ENCODE results near the gene PRR3. TPM values are rescaled to one million over a fixed set of nuclear protein-coding genes. Genes with fewer than 3 reads are reported as not detected.
A peak's percentile ranks its signal among the peaks of the same experiment; 100 is the strongest.

The PRR3 gene
- total and polyA plus RNA-seq, 9 of the 15 experiments (the other 6 are each of a cell fraction or from before 2014, with no cell fraction given) = 23.5 to 59.6 (median 28.8) TPM

GRCh38 chr6:30571075-30571761 lies 14.1 kb downstream of the PRR3 start, which contains the start of gene ABCF1:
TSS of gene ABCF1 (plus strand) at chr6:30571442. CDS start at chr6:30571488, 46 bp downstream.
- Histone ChIP-seq H3K4me1 (replicated peaks in 1 of 2; ENCODE audit: control insufficient read depth in 2 of 2, insufficient read depth in 2 of 2, low read length in 2 of 2) (peaks cover 24 to 35% of the 10 kb centered on the region in 2 experiments; a peak in 4 of 5 replicates), H2AFZ (ENCODE audit: low read depth, low read length) (peak within 1 kb of the TSS; percentile 97), H3K79me2 (ENCODE audit: control insufficient read depth, insufficient read depth, low read length) (peaks cover 66% of the 10 kb centered on the region), H4K20me1 (replicated peaks; ENCODE audit: control insufficient read depth, insufficient read depth, low read length) (peaks cover 12% of the 10 kb centered on the region; the same call in 1 of the 2 replicates), H3K9me3 (replicated peaks; ENCODE audit: control insufficient read depth, insufficient read depth, low read depth, low read length) (no peaks in the 10 kb centered on the region), H3K27ac (ENCODE audit: extremely low read depth, low read depth, low read length) (peak within 1 kb of the TSS; percentile 92), H3K36me3 (ENCODE audit: control insufficient read depth, insufficient read depth, low read length) (peaks cover 48% of the 10 kb centered on the region), H3K9ac (ENCODE audit: insufficient read depth in 1 of 2, low read depth in 2 of 2, low read length in 2 of 2) (peak within 1 kb of the TSS; percentile 84 to 95), H3K9me1 (ENCODE audit: control insufficient read depth, insufficient read depth, low read length) (peaks cover 10% of the 10 kb centered on the region), H3K4me3 (peak within 1 kb of the TSS; percentile 67), H3K4me2 (ENCODE audit: insufficient read depth, low read length) (peak within 1 kb of the TSS; percentile 90), H3K27me3 (ENCODE audit: control insufficient read depth in 2 of 2, insufficient read depth in 2 of 2, low read length in 2 of 2) (no peaks in the 10 kb centered on the region)
- no TSS peak for BruUV-seq (replicated peaks)
- intact Hi-C loops (cut with micrococcal nuclease) = loop anchor here (1.0 kb wide), 1 partner anchor 14 kb away; the partner anchor contains the start of gene PRR3
- under 1% methylated on average over 58 of the region's 59 CpGs for WGBS (ENCODE audit: insufficient coverage, low coverage, missing lambda C conversion rate)
- peak; percentile 85 for FAIRE-seq
- ChIA-PET POLR2A (interaction anchor here (0.5 to 3.2 kb wide), 13 partner anchors 10 to 831 kb away, joined by 3 to 38 read pairs (median 5); partner anchors contain the start of genes GNL1 and PRR3), CTCF (ENCODE audit: low intra/inter-chr PET ratio) (no interaction called here)
- DNase-seq (ENCODE audit: extremely low read depth in 1 of 4, low spot score in 3 of 4) = peak; percentile 99
- in situ Hi-C loops (cut with MboI) = no loop called here
- ATAC-seq = peak; percentile 95
- TF ChIP-seq NR2F6 (CRISPR knock-in tag; IDR thresholded peaks at IDR 0.05) = no peak
- TF ChIP-seq ESRRA (IDR thresholded peaks at IDR 0.05; ENCODE audit: borderline replicate concordance, low read depth) = peak; percentile 76; the same call in 1 of the 2 replicates
- no peak for TF ChIP-seq EZH2 (IDR thresholded peaks at IDR 0.05; ENCODE audit: borderline replicate concordance, low read depth, low read length)
- TF ChIP-seq ZNF347 (CRISPR knock-in tag; IDR thresholded peaks at IDR 0.05; ENCODE audit: low read depth) = no peak
- no peak for TF ChIP-seq NELFE (IDR thresholded peaks at IDR 0.05; ENCODE audit: insufficient read depth, insufficient read length)
- TF ChIP-seq ZNF23 (CRISPR knock-in tag; IDR thresholded peaks at IDR 0.05) = 0 out of 2 replicates have a peak, but pooled peaks have one; percentile 56
- no peak for TF ChIP-seq SRSF1 (IDR thresholded peaks at IDR 0.05; ENCODE audit: low read depth, low read length)
- TF ChIP-seq SFPQ (IDR thresholded peaks at IDR 0.05; ENCODE audit: low read depth, low read length) = no peak
- TF ChIP-seq CBX3 (IDR thresholded peaks at IDR 0.05; ENCODE audit: borderline replicate concordance in 1 of 2, low read length in 2 of 2) = peak in 1 of 2 experiments; percentile 77; a peak in 2 of 3 replicates
- TF ChIP-seq BACH1 (tag; IDR thresholded peaks at IDR 0.05) = no peak
